Pulmonary artery endothelial cell (primary cell): ENCODE measurements around the gene ECM1. TPM values are rescaled to one million over a fixed set of nuclear protein-coding genes. Genes with fewer than 3 reads are reported as not detected.

Experiments
- DNase-seq: peaks from one replicate; pipeline ENCODE4 v3.0.0-alpha.2; 2011; ENCODE audit warnings: low read depth, low spot score
- total RNA-seq: library from RNA; depleted of rRNA; stranded (reverse); fragments of >200 nt; gene quantifications from 2 replicates; pipeline ENCODE4 v1.2.3, GENCODE V29; 2014

Gene ECM1
- total RNA-seq, 1 donor from 2014 or later, result 0.46 TPM

- DNase-seq, result no peak
Measured at GRCh38 chr1:150557813-150558212, 49.9 kb downstream of the ECM1 start.

GRCh38 chr1:150558303-150558704 lies 50.4 kb downstream of the ECM1 start:
- no peak for DNase-seq

GRCh38 chr1:150558761-150559655 lies 51.1 kb downstream of the ECM1 start:
- DNase-seq, result no peak

- DNase-seq, result no peak
Measured at GRCh38 chr1:150559656-150560010, 51.7 kb downstream of the ECM1 start.

- DNase-seq, result no peak
Measured at GRCh38 chr1:150560011-150560438, 52.1 kb downstream of the ECM1 start.

- DNase-seq, result no peak
Measured at GRCh38 chr1:150560576-150561253, 52.8 kb downstream of the ECM1 start.

GRCh38 chr1:150561254-150561973 lies 53.5 kb downstream of the ECM1 start:
- peak; percentile 98 for DNase-seq

GRCh38 chr1:150561974-150562445 lies 54.1 kb downstream of the ECM1 start:
- peak; percentile 89 for DNase-seq

- no peak for DNase-seq
Measured at GRCh38 chr1:150562446-150563339, 54.8 kb downstream of the ECM1 start.

Other genes starting within 250 kb of the ECM1 start
- gene APH1A, start 239.1 kb upstream of the ECM1 start, total RNA-seq, result 162 and 165 TPM in 2 replicates
- 32.8 and 94.0 TPM in 2 replicates for gene C1orf54, start 235.3 kb upstream of the ECM1 start, total RNA-seq
- gene CIART, start 225.6 kb upstream of the ECM1 start, total RNA-seq, result 0.86 and 0.88 TPM in 2 replicates
- 49.0 and 60.9 TPM in 2 replicates for gene MRPS21, start 214.2 kb upstream of the ECM1 start, total RNA-seq
- gene PRPF3, start 186.6 kb upstream of the ECM1 start, total RNA-seq, result 33.0 and 56.2 TPM in 2 replicates
- gene RPRD2, start 144.0 kb upstream of the ECM1 start, total RNA-seq, result 6.5 and 7.8 TPM in 2 replicates
- gene TARS2, start 20.7 kb upstream of the ECM1 start, total RNA-seq, result 14.4 and 36.2 TPM in 2 replicates
- gene FALEC, start 7.6 kb downstream of the ECM1 start, total RNA-seq, result 0.20 TPM in 1 of 2 replicates, not detected in the other
- 0.20 and 0.46 TPM in 2 replicates for gene ADAMTSL4, start 41.3 kb downstream of the ECM1 start, total RNA-seq
- gene MCL1, start 71.5 kb downstream of the ECM1 start, total RNA-seq, result 227 and 323 TPM in 2 replicates
- gene ENSA, start 121.5 kb downstream of the ECM1 start, total RNA-seq, result 109 and 114 TPM in 2 replicates
- 16.6 and 25.1 TPM in 2 replicates for gene GOLPH3L, start 189.0 kb downstream of the ECM1 start, total RNA-seq
- gene HORMAD1, start 212.8 kb downstream of the ECM1 start, total RNA-seq, result 0.04 TPM in 1 of 2 replicates, not detected in the other